WI38 (cell line): ENCODE results near the gene HNRNPC.

Experiments used
- H3K4me3 ChIP-seq: 2 replicates; pipeline ENCODE4 v1.5.1; 2011; ENCODE audit warnings: low read depth, mild to moderate bottlenecking, control low read depth, low read length
- TF ChIP-seq, protein P1 (sequence below): IDR thresholded peaks from 2 replicates; pipeline ENCODE4 v1.5.1; 2012; ENCODE audit warnings: low read depth, mild to moderate bottlenecking, control low read depth, low read length

The HNRNPC gene

DNA sequence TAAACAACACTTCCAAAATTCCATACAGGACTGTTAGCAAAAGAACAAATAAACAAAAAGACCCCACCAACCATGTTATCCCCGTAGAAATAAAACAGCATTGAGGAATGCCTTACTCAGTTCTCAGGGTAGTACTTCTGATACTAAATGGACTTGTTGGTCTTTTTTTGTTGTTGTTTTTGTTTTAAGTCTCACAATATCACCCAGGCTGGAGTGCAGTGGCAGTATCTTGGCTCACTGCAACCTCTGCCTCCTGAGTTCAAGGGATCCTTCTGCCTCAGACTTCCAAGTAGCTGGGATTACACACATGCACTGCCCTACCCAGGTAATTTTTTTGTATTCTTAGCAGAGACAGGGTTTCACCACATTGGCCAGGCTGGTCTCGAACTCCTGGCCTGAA, 17.1 kb downstream of the HNRNPC start:
- TF ChIP-seq, protein P1, sequence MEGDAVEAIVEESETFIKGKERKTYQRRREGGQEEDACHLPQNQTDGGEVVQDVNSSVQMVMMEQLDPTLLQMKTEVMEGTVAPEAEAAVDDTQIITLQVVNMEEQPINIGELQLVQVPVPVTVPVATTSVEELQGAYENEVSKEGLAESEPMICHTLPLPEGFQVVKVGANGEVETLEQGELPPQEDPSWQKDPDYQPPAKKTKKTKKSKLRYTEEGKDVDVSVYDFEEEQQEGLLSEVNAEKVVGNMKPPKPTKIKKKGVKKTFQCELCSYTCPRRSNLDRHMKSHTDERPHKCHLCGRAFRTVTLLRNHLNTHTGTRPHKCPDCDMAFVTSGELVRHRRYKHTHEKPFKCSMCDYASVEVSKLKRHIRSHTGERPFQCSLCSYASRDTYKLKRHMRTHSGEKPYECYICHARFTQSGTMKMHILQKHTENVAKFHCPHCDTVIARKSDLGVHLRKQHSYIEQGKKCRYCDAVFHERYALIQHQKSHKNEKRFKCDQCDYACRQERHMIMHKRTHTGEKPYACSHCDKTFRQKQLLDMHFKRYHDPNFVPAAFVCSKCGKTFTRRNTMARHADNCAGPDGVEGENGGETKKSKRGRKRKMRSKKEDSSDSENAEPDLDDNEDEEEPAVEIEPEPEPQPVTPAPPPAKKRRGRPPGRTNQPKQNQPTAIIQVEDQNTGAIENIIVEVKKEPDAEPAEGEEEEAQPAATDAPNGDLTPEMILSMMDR: no peak
- no peak overlapping the region for H3K4me3 ChIP-seq

DNA sequence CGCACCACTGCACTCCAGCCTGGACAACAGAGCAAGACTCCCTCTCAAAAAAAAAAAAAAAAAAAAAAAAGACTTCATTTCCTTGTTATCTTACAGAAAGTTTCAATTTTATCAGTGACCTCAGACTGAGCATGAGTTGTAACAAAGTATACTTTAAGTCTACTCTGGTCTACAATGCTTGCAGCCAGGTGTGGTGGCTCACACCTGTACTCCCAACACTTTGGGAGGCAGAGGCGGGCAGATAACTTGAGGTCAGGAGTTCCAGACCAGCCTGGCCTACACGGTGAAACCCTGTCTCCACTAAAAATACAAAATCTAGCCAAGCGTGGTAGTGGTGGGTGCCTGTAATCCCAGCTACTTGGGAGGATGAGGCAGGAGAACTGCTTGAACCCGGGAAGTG, 18.0 kb downstream of the HNRNPC start:
- TF ChIP-seq, protein P1: no peak
- no peak overlapping the region for H3K4me3 ChIP-seq

DNA sequence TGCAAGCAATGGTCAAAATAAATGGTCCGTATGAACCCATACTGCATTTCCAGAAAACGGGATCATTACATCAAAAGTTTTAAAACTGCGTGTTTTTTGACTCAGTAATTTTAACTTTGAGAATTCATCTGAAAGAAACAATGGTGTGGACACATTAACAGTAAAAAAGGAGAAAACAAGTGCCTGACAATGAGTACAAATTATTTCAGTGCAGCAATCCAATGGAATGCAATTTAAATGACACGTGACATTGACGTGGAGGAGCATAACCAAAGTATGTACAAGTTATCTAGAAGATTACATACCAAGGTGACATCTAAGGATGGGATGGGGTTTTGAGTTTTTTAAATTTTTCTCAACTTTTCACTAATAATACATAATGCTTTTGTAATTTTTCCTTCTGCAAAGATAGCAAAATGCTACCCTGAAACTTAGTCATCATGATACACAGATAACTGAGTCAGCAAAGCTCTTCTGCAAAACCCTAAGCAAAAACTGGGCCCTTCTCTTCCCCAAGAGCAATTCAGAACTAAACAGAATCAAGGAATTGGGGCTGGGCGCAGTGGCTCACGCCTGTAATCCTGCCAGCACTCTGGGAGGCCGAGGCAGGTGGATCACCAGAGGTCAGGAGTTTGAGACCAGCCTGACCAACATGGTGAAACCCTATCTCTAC, 20.4 kb downstream of the HNRNPC start:
- TF ChIP-seq, protein P1: no peak
- H3K4me3 ChIP-seq: no peak overlapping the region

DNA sequence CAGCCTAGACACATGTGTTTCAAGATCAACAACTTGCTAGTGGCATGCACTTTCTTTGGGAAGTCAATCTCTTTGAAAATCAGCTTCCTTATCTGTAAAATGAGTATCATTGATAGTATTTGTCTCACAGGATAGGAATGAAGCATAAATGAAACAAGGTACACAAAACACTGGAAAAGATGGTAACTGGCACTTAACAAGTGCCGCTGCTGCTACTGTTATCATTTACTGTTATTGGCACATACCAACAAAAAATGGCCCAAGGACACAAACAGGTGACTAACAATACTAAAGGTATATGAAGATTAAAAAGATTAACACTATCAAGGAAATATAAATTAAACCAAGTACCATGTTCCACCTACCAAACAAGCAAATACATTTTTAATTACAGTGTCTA, 20.9 kb downstream of the HNRNPC start:
- H3K4me3 ChIP-seq: no peak overlapping the region
- TF ChIP-seq, protein P1: no peak

DNA sequence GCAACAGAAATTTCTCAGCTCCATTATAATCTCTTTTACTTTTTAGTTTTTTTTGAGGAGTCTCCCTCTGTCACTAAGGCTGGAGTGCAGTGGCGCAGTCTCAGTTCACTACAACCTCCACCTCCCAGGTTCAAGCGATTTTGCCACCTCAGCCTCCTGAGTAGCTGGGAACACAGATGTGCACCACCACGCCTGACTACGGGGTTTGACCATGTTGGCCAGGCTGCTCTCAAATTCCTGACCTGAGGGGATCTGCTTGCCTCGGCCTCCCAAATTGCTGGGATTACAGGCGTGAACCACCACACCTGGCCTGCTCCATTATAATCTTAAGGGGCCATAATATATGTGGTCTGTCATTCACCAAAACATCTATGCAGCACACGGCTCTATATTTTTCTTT, 23.4 kb downstream of the HNRNPC start:
- TF ChIP-seq, protein P1: no peak
- no peak overlapping the region for H3K4me3 ChIP-seq

DNA sequence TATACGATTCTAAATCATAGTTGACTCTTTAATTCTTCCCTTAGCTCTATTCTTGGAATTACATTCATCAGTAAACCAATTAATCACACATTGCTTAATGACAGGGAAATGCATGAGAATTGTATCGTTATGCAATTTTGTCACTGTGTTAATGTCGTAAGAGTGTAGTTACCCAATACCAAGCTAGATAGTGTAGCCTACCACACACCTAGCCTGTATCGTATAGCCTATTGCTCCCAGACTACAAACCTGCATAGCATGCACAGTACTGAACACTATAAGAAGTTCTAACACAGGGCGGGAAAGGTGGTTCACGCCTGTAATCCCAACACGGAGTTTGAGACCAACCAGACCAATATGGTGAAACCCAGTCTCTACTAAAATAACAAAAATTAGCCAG, 24.7 kb downstream of the HNRNPC start:
- TF ChIP-seq, protein P1: no peak
- H3K4me3 ChIP-seq: no peak overlapping the region

DNA sequence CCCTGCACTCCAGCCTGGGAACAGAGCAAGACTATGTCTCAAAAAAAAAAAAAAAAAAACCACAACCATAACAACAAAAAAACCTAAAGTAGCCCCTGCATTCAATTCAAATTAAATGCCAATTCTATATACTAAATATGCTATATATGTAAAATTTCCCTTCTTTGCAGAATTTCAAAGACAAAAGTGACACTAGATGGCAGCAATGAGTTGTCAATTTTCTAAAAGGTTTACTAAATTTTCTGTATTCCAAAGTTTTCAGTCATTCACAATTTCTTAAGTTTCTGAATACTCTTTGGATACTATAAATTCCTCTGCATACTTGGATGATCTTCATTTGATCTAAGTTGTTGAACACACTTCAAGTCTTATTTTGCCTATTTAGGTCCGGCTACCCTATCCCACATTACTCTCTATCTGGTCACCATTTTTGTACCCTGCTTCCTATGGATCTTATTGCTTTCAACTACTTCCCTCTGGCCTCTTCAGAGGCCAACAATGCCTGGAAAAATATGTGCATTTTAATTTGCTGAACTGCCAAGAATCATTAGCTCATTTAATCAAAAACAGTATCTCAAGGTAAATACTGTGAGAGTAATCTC, 27.9 kb downstream of the HNRNPC start:
- TF ChIP-seq, protein P1: no peak
- no peak overlapping the region for H3K4me3 ChIP-seq
